K562 (cell line): ENCODE measurements around the gene DNAJC1.

Experiments
- FOS ChIP-seq: IDR thresholded peaks from 3 replicates; pipeline ENCODE4 v1.6.1; 2011; ENCODE audit not compliant: insufficient read length; ENCODE audit errors: extremely low read depth
- LEF1 ChIP-seq: fragments of 450-650 bp; IDR thresholded peaks from 2 replicates; pipeline ENCODE4 v1.6.1; 2016; ENCODE audit warnings: mild to moderate bottlenecking
- MYC ChIP-seq, 2 experiments: fragments of 250-450 bp in 1 of 2; sonication (Bioruptor Pico) in 1 of 2; IDR thresholded peaks; 2 replicates each; pipeline versions ENCODE4 v1.5.1 to v1.6.1; 2012 to 2021; ENCODE audit warnings: low read depth in 2 of 2, borderline replicate concordance in 1 of 2, improper control_type of control experiment in 1 of 2, low read length in 1 of 2, mild to moderate bottlenecking in 1 of 2, moderate library complexity in 1 of 2
- RCOR1 ChIP-seq, 2 experiments: IDR thresholded peaks; 2 replicates each; pipeline ENCODE4 v1.6.1; 2012; ENCODE audit warnings: low read depth in 2 of 2, low read length in 2 of 2, borderline replicate concordance in 1 of 2, improper control_type of control experiment in 1 of 2

GRCh38 chr10:21823617-21824016 is 179.9 kb downstream of the DNAJC1 start:
- no peak for TF ChIP-seq FOS
- no peak for TF ChIP-seq MYC (IDR thresholded peaks at IDR 0.05; ENCODE audit: low read depth, low read length)
- TF ChIP-seq MYC (CRISPR knock-in tag; IDR thresholded peaks at IDR 0.05; ENCODE audit: borderline replicate concordance, low read depth) = no peak
- no peak for TF ChIP-seq LEF1
- no peak for TF ChIP-seq RCOR1 (IDR thresholded peaks at IDR 0.05; ENCODE audit: borderline replicate concordance in 1 of 2, low read depth in 2 of 2, low read length in 2 of 2)
